Natural killer cell (primary cell): ENCODE results near the gene FCHSD1. TPM values are rescaled to one million over a fixed set of nuclear protein-coding genes. Genes with fewer than 3 reads are reported as not detected.

ENCODE experiments used
- ATAC-seq, 3 donors: fragments of 150-1000 bp in 2 of 3; fragments of 200-7000 bp in 1 of 3; cut with Tn5 transposase; 1 replicate in 1 of 3; 2 replicates in 2 of 3; pipeline ENCODE4 v1.10.0; 2021; ENCODE audit warnings: mild to moderate bottlenecking in 2 of 3, moderate library complexity in 2 of 3
- DNase-seq, 2 donors: peaks; one replicate each; pipeline versions ENCODE4 v3.0.0 to v3.0.0-alpha.2; 2013 to 2021; ENCODE audit warnings: mixed read lengths in 1 of 2
- H3K27ac ChIP-seq: one replicate; pipeline ENCODE4 v1.5.1; 2013; ENCODE audit warnings: mild to moderate bottlenecking, low read length
- H3K27me3 ChIP-seq: one replicate; pipeline ENCODE4 v1.6.1; 2013; ENCODE audit warnings: low read length; ENCODE audit not compliant: control insufficient read depth, insufficient read depth
- H3K36me3 ChIP-seq: one replicate; pipeline ENCODE4 v1.6.1; 2013; ENCODE audit warnings: low read length; ENCODE audit not compliant: control insufficient read depth, insufficient read depth
- H3K4me1 ChIP-seq: one replicate; pipeline ENCODE4 v1.6.1; 2013; ENCODE audit warnings: low read length; ENCODE audit not compliant: control insufficient read depth, insufficient read depth
- H3K4me3 ChIP-seq: one replicate; pipeline ENCODE4 v1.5.1; 2013; ENCODE audit warnings: low read length
- H3K9me3 ChIP-seq: one replicate; pipeline ENCODE4 v1.6.1; 2013; ENCODE audit warnings: low read length; ENCODE audit not compliant: control insufficient read depth, insufficient read depth
- H3K27ac Mint-ChIP-seq, 2 donors: one replicate each; pipeline ENCODE4 v1.8.0; 2022; ENCODE audit warnings: mild to moderate bottlenecking in 2 of 2, mixed read lengths in 2 of 2, moderate library complexity in 1 of 2
- H3K27me3 Mint-ChIP-seq, 2 donors: one replicate each; pipeline ENCODE4 v1.8.0; 2022; ENCODE audit warnings: low read depth in 2 of 2, mixed read lengths in 2 of 2
- H3K36me3 Mint-ChIP-seq: one replicate; pipeline ENCODE4 v1.8.0; 2022; ENCODE audit warnings: mixed read lengths
- H3K4me1 Mint-ChIP-seq, 2 donors: one replicate each; pipeline ENCODE4 v1.8.0; 2022; ENCODE audit warnings: mixed read lengths in 2 of 2
- H3K4me3 Mint-ChIP-seq: one replicate; pipeline ENCODE4 v1.8.0; 2022; ENCODE audit warnings: mild to moderate bottlenecking, moderate library complexity, mixed read lengths
- H3K9me3 Mint-ChIP-seq, 2 donors: one replicate each; pipeline ENCODE4 v1.8.0; 2022; ENCODE audit warnings: mixed read lengths in 2 of 2
- WGBS: methylation state at CpG from one replicate; pipeline ENCODE4 v1.1.7; 2013; ENCODE audit warnings: missing lambda C conversion rate; ENCODE audit not compliant: insufficient coverage; 5-methylcytosine and 5-hydroxymethylcytosine counted together
- intact Hi-C: fragments of 100-400 bp; cut with micrococcal nuclease; formaldehyde crosslinking; loops from one replicate; pipeline ENCODE4 v1.14.2; 2022
- total RNA-seq, 4 donors: library from RNA; stranded (reverse); fragments of 120-200 nt in 1 of 4; gene quantifications; one replicate each; pipeline versions ENCODE4 v1.2.3 to v1.2.4, GENCODE V29; 2013 to 2022
- TF ChIP-seq, protein P1 (sequence below): fragments of 200-600 bp; IDR thresholded peaks from one replicate; pipeline ENCODE4 v1.8.0; 2022; ENCODE audit warnings: antibody characterized with exemption

The FCHSD1 gene
- 100 to 1,000 TPM; 134 to 155 (median 147) TPM for total RNA-seq
- 56.4 TPM for total RNA-seq (2013)

DNA sequence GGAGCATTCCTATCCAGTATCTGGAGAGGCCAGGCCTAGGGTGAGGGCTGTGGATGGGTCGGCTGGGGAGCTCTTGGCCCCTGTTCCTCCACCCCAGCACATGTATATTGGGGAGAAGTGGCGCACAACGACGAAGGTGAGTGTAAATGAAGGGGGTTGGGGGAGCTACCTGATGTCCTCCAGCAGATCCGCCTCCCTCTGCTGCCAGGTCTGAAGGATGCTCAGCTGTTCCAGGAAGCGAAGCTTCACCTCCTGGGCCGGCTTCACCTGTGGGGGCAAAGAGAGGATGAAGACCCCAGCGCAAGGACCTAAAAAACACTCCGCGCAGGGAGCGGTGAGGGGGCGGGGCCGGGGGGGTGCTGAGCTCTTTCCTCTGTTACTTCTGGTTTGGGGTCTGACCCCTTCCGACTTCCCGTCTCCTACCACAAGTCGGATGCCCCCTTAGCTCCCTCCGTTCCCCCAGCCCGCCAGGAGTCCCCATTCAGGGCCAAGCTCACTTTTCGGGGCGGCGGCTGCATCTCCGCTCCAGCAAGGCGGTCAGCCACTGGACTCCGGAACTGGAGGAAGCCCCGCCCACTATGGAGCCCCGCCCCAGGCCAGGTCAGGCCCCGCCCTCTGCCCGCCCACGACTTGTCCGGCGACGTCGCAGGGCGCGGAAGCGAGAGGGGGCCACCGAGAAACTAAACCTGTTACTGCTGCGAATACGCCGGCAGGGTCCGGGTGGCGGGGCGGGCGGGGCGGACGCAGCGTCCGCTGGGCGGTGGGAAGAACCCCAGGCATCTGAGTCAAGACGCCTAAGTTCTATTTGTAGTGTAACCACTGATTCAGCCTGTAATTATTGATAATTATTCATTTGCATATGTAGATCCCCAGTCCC lies at the start of gene FCHSD1:
FCHSD1 (minus strand) TSS at position 568 of the 877 bp plus-strand sequence; CDS start at position 518, 50 bp downstream.
- H3K27ac ChIP-seq: peak within 1 kb of the TSS; percentile 73
- H3K4me3 ChIP-seq: peak within 1 kb of the TSS; percentile 64
- no peaks in the 10 kb centered on the region for H3K9me3 Mint-ChIP-seq
- H3K4me3 Mint-ChIP-seq: peak within 1 kb of the TSS; percentile 95
- peak within 1 kb of the TSS; percentile 74 to 95 for H3K27ac Mint-ChIP-seq
- H3K27me3 Mint-ChIP-seq: no peaks in the 10 kb centered on the region
- intact Hi-C loops: loop anchor here (1.0 kb wide), 2 partner anchors 15 to 32 kb away; partner anchors contain the start of genes HDAC3 and RELL2
- H3K4me1 Mint-ChIP-seq: peaks cover 34 to 41% of the 10 kb centered on the region in 2 donors
- WGBS: 5% methylated on average over 50 of the region's 50 CpGs
- ATAC-seq (peak; percentile 98), DNase-seq (peak; percentile 82 to 86)
- peaks cover 8% of the 10 kb centered on the region for H3K36me3 ChIP-seq
- TF ChIP-seq, protein P1, sequence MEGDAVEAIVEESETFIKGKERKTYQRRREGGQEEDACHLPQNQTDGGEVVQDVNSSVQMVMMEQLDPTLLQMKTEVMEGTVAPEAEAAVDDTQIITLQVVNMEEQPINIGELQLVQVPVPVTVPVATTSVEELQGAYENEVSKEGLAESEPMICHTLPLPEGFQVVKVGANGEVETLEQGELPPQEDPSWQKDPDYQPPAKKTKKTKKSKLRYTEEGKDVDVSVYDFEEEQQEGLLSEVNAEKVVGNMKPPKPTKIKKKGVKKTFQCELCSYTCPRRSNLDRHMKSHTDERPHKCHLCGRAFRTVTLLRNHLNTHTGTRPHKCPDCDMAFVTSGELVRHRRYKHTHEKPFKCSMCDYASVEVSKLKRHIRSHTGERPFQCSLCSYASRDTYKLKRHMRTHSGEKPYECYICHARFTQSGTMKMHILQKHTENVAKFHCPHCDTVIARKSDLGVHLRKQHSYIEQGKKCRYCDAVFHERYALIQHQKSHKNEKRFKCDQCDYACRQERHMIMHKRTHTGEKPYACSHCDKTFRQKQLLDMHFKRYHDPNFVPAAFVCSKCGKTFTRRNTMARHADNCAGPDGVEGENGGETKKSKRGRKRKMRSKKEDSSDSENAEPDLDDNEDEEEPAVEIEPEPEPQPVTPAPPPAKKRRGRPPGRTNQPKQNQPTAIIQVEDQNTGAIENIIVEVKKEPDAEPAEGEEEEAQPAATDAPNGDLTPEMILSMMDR: no peak
- peaks cover 18% of the 10 kb centered on the region for H3K4me1 ChIP-seq
- no peaks in the 10 kb centered on the region for H3K27me3 ChIP-seq
- H3K36me3 Mint-ChIP-seq: no peaks in the 10 kb centered on the region
- H3K9me3 ChIP-seq: no peaks in the 10 kb centered on the region

DNA sequence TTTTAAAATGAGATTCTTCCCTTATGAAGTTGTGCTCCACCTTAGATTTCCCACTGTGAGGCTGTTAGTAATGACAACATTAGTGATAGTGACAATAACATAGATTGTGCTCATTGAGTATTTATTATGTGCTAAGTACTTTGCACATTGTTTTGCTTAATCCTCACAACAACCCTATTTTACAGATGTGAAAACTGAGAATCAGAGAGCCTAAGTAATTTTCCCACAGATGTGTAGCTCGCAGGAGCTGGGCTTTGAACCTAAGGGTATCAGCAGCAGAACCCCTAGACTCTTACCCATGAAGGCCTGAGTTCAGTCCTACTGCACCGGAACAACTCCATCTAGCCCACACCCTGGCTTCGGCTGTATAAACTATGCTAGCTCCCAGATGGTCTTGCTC lies 46.4 kb upstream of the FCHSD1 start:
- H3K9me3 Mint-ChIP-seq: no peaks in the 10 kb centered on the region
- no peak overlapping the region for H3K27ac ChIP-seq
- H3K36me3 Mint-ChIP-seq: no peaks in the 10 kb centered on the region
- WGBS: 93% methylated on average over 3 of the region's 3 CpGs
- H3K4me1 ChIP-seq: peaks cover 25% of the 10 kb centered on the region
- DNase-seq: no peak
- no peak overlapping the region for H3K4me3 Mint-ChIP-seq
- H3K36me3 ChIP-seq: no peaks in the 10 kb centered on the region
- TF ChIP-seq, protein P1: no peak
- no peak for ATAC-seq
- peaks cover 28% of the 10 kb centered on the region for H3K27me3 ChIP-seq
- intact Hi-C loops: no loop called here
- H3K9me3 ChIP-seq: no peaks in the 10 kb centered on the region
- H3K27ac Mint-ChIP-seq: no peak overlapping the region
- H3K4me1 Mint-ChIP-seq: peaks cover 11 to 14% of the 10 kb centered on the region in 2 donors
- peaks cover 39 to 47% of the 10 kb centered on the region in 2 donors for H3K27me3 Mint-ChIP-seq
- no peak overlapping the region for H3K4me3 ChIP-seq

DNA sequence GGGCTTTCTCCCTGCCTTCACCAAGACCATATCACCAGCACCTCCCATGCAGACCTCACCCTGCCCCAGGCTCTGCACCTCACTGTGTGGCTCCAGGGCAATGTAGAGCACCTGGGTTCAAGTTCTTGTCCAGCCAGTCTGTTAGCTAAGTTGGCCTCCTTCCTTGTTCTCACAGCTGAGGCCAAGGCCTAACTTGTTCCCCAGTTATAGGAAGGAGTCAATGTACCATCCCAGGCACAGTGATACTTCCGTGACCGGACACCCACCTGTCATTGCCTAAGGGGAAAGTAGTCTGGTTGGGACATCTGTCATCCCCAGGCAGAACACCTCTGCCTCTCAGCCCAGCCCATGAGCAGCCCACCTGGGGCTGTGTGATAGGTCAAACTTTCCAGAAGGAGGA lies 45.2 kb upstream of the FCHSD1 start:
- Histone ChIP-seq H3K36me3 (no peaks in the 10 kb centered on the region), H3K9me3 (no peaks in the 10 kb centered on the region), H3K27ac (no peak overlapping the region), H3K4me1 (peaks cover 26% of the 10 kb centered on the region), H3K4me3 (no peak overlapping the region), H3K27me3 (peaks cover 20% of the 10 kb centered on the region)
- H3K27ac Mint-ChIP-seq: no peak overlapping the region
- 89% methylated on average over 2 of the region's 2 CpGs for WGBS
- no peak overlapping the region for H3K4me3 Mint-ChIP-seq
- no peaks in the 10 kb centered on the region for H3K36me3 Mint-ChIP-seq
- ATAC-seq (no peak), DNase-seq (no peak)
- TF ChIP-seq, protein P1: no peak
- H3K27me3 Mint-ChIP-seq: peaks cover 37 to 42% of the 10 kb centered on the region in 2 donors
- intact Hi-C loops: no loop called here
- H3K4me1 Mint-ChIP-seq: peaks cover 13 to 15% of the 10 kb centered on the region in 2 donors
- no peaks in the 10 kb centered on the region for H3K9me3 Mint-ChIP-seq
